Measurements from ENCODE around the gene SCUBE2.

SCUBE2 gene

DNA sequence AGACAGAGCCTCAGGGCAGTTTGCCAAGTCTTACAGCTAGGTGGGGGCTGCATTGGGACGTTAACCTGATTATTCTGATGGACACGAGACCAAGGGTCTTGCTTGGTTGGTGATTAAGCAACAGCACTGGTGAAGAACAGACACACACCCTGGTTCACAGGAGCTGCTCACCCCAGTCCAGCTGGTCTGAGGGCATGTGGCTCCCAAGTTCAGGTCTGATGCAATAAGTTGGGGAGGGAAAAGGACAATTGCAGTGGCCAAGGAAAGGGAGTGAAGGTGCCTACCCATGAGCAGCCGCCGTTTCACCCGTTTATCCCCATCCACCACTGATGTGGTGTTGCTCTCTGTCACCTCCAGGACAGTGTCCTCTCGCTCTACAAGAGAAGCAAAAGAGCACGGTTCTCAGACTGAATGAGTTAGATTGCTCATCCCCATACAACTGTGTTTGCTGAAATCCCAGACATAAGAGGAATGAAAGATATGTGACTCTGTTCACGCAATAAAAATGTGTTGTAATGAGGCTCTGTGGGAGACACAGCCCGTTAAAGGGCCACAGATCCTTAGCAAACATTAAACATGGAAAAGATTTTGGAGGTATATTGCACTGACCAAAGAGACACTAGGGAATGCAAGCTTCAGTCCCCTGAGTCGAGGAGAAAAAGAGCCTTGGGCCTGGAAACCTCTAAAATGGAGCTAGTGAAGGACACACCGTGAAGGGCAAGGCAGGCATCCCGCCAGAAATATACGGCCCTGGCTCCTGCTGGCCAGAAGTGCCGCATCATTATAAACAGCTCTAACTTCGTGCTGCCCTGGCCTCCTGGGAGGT lies 25.6 kb downstream of the SCUBE2 start:
- H3K27me3 ChIP-seq: no peaks in the 10 kb centered on the region
- no peak overlapping the region for H3K27ac ChIP-seq
- no peaks in the 10 kb centered on the region for H3K4me1 ChIP-seq (ENCODE audit: control insufficient read depth in 1 of 2, insufficient read depth in 1 of 2, low read depth in 1 of 2, low read length in 1 of 2)
- no peaks in the 10 kb centered on the region for H3K9me3 ChIP-seq
- no peak overlapping the region for H3K4me3 ChIP-seq (ENCODE audit: low read depth in 1 of 2, low read length in 1 of 2)
- no peaks in the 10 kb centered on the region for H3K36me3 ChIP-seq
- TF ChIP-seq, protein P1, sequence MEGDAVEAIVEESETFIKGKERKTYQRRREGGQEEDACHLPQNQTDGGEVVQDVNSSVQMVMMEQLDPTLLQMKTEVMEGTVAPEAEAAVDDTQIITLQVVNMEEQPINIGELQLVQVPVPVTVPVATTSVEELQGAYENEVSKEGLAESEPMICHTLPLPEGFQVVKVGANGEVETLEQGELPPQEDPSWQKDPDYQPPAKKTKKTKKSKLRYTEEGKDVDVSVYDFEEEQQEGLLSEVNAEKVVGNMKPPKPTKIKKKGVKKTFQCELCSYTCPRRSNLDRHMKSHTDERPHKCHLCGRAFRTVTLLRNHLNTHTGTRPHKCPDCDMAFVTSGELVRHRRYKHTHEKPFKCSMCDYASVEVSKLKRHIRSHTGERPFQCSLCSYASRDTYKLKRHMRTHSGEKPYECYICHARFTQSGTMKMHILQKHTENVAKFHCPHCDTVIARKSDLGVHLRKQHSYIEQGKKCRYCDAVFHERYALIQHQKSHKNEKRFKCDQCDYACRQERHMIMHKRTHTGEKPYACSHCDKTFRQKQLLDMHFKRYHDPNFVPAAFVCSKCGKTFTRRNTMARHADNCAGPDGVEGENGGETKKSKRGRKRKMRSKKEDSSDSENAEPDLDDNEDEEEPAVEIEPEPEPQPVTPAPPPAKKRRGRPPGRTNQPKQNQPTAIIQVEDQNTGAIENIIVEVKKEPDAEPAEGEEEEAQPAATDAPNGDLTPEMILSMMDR (IDR thresholded peaks at IDR 0.05): no peak

DNA sequence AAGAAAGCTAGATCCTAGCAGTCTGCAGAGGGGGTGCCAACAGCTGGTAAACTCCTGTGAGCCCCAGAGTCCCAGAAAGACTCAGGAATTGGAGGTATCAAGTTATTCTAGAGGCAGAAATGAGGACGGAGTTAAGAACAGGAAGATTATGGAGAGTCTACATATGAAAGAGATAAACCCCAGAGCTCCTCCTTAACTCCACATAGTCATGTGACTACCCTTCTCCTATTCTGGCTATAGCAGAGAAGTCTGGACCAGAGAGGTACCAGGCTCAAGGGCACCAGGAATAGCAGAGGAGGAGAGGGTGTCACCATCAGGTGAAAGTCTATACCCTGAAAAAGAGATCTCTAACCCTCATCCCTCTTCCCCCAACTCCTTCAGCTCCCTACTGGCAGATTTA lies 29.6 kb downstream of the SCUBE2 start:
- Histone ChIP-seq H3K27ac (no peak overlapping the region), H3K4me3 (ENCODE audit: low read depth in 1 of 2, low read length in 1 of 2) (no peak overlapping the region), H3K36me3 (no peaks in the 10 kb centered on the region), H3K27me3 (no peaks in the 10 kb centered on the region), H3K4me1 (ENCODE audit: control insufficient read depth in 1 of 2, insufficient read depth in 1 of 2, low read depth in 1 of 2, low read length in 1 of 2) (no peaks in the 10 kb centered on the region), H3K9me3 (no peaks in the 10 kb centered on the region)
- TF ChIP-seq, protein P1 (IDR thresholded peaks at IDR 0.05): no peak

DNA sequence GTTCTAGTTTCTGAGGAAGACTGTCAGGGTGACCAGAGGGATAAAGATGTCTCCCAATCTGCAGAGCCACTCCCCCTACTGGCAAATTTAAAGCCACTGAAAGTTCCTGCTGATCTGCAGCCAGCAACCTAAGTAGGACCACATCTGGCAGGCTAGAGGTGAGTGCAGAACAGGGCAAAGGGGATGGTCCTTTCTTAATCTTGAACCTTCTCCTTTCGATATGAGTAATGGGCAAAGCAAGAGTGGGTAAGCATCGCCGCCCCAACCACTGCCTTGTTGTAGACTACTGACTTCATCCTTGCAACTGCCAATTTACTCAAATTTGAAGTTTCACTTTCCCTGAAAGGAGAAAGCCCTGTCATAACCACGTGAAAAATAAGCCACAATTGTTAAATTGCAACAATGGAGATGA lies 30.7 kb downstream of the SCUBE2 start:
- no peaks in the 10 kb centered on the region for H3K27me3 ChIP-seq
- no peaks in the 10 kb centered on the region for H3K4me1 ChIP-seq (ENCODE audit: control insufficient read depth in 1 of 2, insufficient read depth in 1 of 2, low read depth in 1 of 2, low read length in 1 of 2)
- TF ChIP-seq, protein P1 (IDR thresholded peaks at IDR 0.05): no peak
- no peaks in the 10 kb centered on the region for H3K36me3 ChIP-seq
- H3K9me3 ChIP-seq: no peaks in the 10 kb centered on the region
- H3K27ac ChIP-seq: no peak overlapping the region
- no peak overlapping the region for H3K4me3 ChIP-seq (ENCODE audit: low read depth in 1 of 2, low read length in 1 of 2)

DNA sequence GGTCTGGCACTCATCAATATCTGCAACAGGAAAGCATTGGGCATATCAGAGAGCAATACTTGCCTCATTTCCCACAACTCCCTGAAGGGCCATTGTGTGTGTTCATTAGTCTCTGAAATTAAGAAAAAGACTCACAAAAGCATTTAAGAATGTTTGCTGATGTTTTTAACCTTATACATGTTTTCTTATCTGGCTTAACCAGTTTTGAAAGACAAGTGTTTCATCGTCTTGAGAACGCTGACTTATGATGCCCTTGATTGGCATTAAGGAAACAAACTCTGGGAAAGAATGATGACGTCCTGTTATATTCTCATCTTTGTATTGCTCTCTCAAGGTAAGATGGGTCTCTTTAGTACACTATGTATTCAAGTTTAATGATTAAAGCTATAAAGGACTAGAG lies 32.0 kb downstream of the SCUBE2 start:
- TF ChIP-seq, protein P1 (IDR thresholded peaks at IDR 0.05): no peak
- H3K4me1 ChIP-seq (ENCODE audit: control insufficient read depth in 1 of 2, insufficient read depth in 1 of 2, low read depth in 1 of 2, low read length in 1 of 2): no peaks in the 10 kb centered on the region
- H3K36me3 ChIP-seq: no peaks in the 10 kb centered on the region
- H3K4me3 ChIP-seq (ENCODE audit: low read depth in 1 of 2, low read length in 1 of 2): no peak overlapping the region
- H3K27me3 ChIP-seq: no peaks in the 10 kb centered on the region
- H3K9me3 ChIP-seq: no peaks in the 10 kb centered on the region
- no peak overlapping the region for H3K27ac ChIP-seq

DNA sequence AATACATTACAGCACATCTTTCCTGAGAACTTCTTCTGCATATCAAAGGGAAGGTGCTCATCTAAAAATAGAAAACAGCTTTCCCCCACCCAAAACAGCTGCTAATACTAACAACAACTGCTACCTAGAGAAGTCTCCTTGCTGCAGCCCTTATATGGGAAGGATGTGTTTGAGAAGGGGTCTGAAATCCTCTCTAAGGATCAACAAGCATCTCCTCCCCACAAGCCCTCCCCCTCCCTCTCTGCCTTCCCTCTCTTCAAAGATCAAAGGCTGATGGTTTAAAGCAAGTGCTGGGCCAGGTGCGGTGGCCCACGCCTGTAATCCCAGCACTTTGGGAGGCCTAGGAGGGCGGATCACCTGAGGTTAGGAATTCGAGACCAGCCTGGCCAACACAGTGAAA lies 33.5 kb downstream of the SCUBE2 start:
- Histone ChIP-seq H3K27ac (no peak overlapping the region), H3K4me1 (ENCODE audit: control insufficient read depth in 1 of 2, insufficient read depth in 1 of 2, low read depth in 1 of 2, low read length in 1 of 2) (no peaks in the 10 kb centered on the region), H3K27me3 (no peaks in the 10 kb centered on the region), H3K9me3 (no peaks in the 10 kb centered on the region), H3K36me3 (no peaks in the 10 kb centered on the region), H3K4me3 (ENCODE audit: low read depth in 1 of 2, low read length in 1 of 2) (no peak overlapping the region)
- TF ChIP-seq, protein P1 (IDR thresholded peaks at IDR 0.05): no peak

Measured in neutrophil (primary cell).